G401 (cell line): ENCODE results near the gene NME2. TPM values are rescaled to one million over a fixed set of nuclear protein-coding genes. Genes with fewer than 3 reads are reported as not detected.

Experiments used
- DNase-seq: peaks from one replicate; pipeline ENCODE4 v3.0.0-alpha.2; 2015; ENCODE audit warnings: low spot score
- in situ Hi-C: cut with HindIII; loops from 2 replicates; pipeline ENCODE4 v1.10.0; 2016; ENCODE audit warnings: low sequenced_read_pairs, mixed read lengths
- total RNA-seq: library from RNA; depleted of rRNA; stranded (reverse); fragments of >200 nt; shearing (Covaris generic); gene quantifications from 2 replicates; pipeline ENCODE4 v1.2.3, GENCODE V29; 2014; rRNA removed

NME2 gene
- total RNA-seq, 1 experiment from 2014 or later = 522 TPM

GRCh38 chr17:51189628-51190027 lies 23.4 kb downstream of the NME2 start:
- in situ Hi-C loops = no loop called here
- no peak for DNase-seq

- no peak for DNase-seq
Measured at GRCh38 chr17:51191895-51192294, 25.7 kb downstream of the NME2 start.

GRCh38 chr17:51197754-51198153 lies 31.5 kb downstream of the NME2 start:
- no peak for DNase-seq
- in situ Hi-C loops = no loop called here

More at GRCh38 chr17:51191895-51192294, 25.7 kb downstream of the NME2 start:
- in situ Hi-C loops = no loop called here

GRCh38 chr17:51200295-51200694 lies 34.1 kb downstream of the NME2 start:
- in situ Hi-C loops = no loop called here
- no peak for DNase-seq

GRCh38 chr17:51200846-51201245 lies 34.6 kb downstream of the NME2 start:
- DNase-seq = no peak
- in situ Hi-C loops = no loop called here

GRCh38 chr17:51203838-51204237 lies 37.6 kb downstream of the NME2 start:
- DNase-seq = no peak
- in situ Hi-C loops = no loop called here

GRCh38 chr17:51214920-51215319 lies 48.7 kb downstream of the NME2 start:
- no peak for DNase-seq
- in situ Hi-C loops = no loop called here

GRCh38 chr17:51217946-51218345 lies 51.7 kb downstream of the NME2 start:
- in situ Hi-C loops = no loop called here
- DNase-seq = no peak

- in situ Hi-C loops = no loop called here
Measured at GRCh38 chr17:51221322-51221721, 55.1 kb downstream of the NME2 start.

More at GRCh38 chr17:51221322-51221721, 55.1 kb downstream of the NME2 start:
- no peak for DNase-seq

Other genes with a start within 250 kb of the NME2 start
- gene SPAG9, start 45.5 kb upstream of the NME2 start, total RNA-seq = 111 and 158 TPM in 2 replicates
- gene NME1, start 12.9 kb upstream of the NME2 start, total RNA-seq = 376 and 415 TPM in 2 replicates
- gene MBTD1, start 93.6 kb downstream of the NME2 start, total RNA-seq = 6.5 and 14.0 TPM in 2 replicates
- 133 and 139 TPM in 2 replicates for gene UTP18, start 94.1 kb downstream of the NME2 start, total RNA-seq